Measurements from ENCODE around the gene PPRC1.

GRCh38 chr10:102123223-102123622 lies 9.6 kb upstream of the PPRC1 start:
- TF ChIP-seq SP1 (CRISPR knock-in tag; conservative IDR thresholded peaks at IDR 0.05) (no peak), CREM (CRISPR knock-in tag; IDR thresholded peaks at IDR 0.05) (no peak), CREB1 (CRISPR knock-in tag; IDR thresholded peaks at IDR 0.05) (no peak), TEAD1 (CRISPR knock-in tag; IDR thresholded peaks at IDR 0.05) (no peak), NR2C2 (CRISPR knock-in tag; IDR thresholded peaks at IDR 0.05) (no peak), CBFB (CRISPR knock-in tag; IDR thresholded peaks at IDR 0.05; ENCODE audit: low read depth) (no peak)
- TF ChIP-seq, protein P1, sequence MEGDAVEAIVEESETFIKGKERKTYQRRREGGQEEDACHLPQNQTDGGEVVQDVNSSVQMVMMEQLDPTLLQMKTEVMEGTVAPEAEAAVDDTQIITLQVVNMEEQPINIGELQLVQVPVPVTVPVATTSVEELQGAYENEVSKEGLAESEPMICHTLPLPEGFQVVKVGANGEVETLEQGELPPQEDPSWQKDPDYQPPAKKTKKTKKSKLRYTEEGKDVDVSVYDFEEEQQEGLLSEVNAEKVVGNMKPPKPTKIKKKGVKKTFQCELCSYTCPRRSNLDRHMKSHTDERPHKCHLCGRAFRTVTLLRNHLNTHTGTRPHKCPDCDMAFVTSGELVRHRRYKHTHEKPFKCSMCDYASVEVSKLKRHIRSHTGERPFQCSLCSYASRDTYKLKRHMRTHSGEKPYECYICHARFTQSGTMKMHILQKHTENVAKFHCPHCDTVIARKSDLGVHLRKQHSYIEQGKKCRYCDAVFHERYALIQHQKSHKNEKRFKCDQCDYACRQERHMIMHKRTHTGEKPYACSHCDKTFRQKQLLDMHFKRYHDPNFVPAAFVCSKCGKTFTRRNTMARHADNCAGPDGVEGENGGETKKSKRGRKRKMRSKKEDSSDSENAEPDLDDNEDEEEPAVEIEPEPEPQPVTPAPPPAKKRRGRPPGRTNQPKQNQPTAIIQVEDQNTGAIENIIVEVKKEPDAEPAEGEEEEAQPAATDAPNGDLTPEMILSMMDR (IDR thresholded peaks at IDR 0.05), result no peak
- TF ChIP-seq, protein P2, sequence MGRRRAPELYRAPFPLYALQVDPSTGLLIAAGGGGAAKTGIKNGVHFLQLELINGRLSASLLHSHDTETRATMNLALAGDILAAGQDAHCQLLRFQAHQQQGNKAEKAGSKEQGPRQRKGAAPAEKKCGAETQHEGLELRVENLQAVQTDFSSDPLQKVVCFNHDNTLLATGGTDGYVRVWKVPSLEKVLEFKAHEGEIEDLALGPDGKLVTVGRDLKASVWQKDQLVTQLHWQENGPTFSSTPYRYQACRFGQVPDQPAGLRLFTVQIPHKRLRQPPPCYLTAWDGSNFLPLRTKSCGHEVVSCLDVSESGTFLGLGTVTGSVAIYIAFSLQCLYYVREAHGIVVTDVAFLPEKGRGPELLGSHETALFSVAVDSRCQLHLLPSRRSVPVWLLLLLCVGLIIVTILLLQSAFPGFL (CRISPR knock-in tag; IDR thresholded peaks at IDR 0.05; ENCODE audit: borderline replicate concordance), result no peak

Measured in WTC11 (cell line).